ENCODE measurements around the gene GOLT1B. TPM values are rescaled to one million over a fixed set of nuclear protein-coding genes. Genes with fewer than 3 reads are reported as not detected.

Gene GOLT1B
- total and polyA plus RNA-seq, 2 of the 13 experiments (the other 11 are each of a cell fraction or from before 2014, with no cell fraction given) = 23.6 to 38.4 TPM

- in situ Hi-C loops (cut with HindIII; ENCODE audit: extremely low pct_ligation_motif_present, low pct_unique_long_range_greater_than_20kb) = no loop called here
- H3K4me1 ChIP-seq (ENCODE audit: insufficient read depth, low read length) = no peaks in the 10 kb centered on the region
- H3K79me2 ChIP-seq (ENCODE audit: insufficient read depth, low read length) = no peaks in the 10 kb centered on the region
- H3K36me3 ChIP-seq (replicated peaks in 1 of 2; ENCODE audit: control insufficient read depth in 1 of 2, insufficient read depth in 2 of 2, low read length in 2 of 2) = peaks cover 1 to 28% of the 10 kb centered on the region in 2 experiments; a peak in 4 of 5 replicates
- POLR2A ChIA-PET = no interaction called here
- TF ChIP-seq RXRB (CRISPR knock-in tag; IDR thresholded peaks at IDR 0.05; ENCODE audit: borderline replicate concordance) = no peak
- no peak for TF ChIP-seq KDM3A (CRISPR knock-in tag; IDR thresholded peaks at IDR 0.05; ENCODE audit: low read depth)
- TF ChIP-seq HOXA3 (CRISPR knock-in tag; IDR thresholded peaks at IDR 0.05) = no peak
- H4K20me1 ChIP-seq (ENCODE audit: insufficient read depth, low read length) = no peaks in the 10 kb centered on the region
- H3K27ac ChIP-seq (ENCODE audit: extremely low read length, insufficient read depth, low read length) = no peak overlapping the region
- H3K4me2 ChIP-seq (ENCODE audit: low read depth, low read length) = no peak overlapping the region
- ATAC-seq (no peak), DNase-seq (ENCODE audit: low spot score) (no peak), FAIRE-seq (no peak)
- H3K27me3 ChIP-seq (ENCODE audit: control insufficient read depth in 1 of 2, insufficient read depth in 2 of 2, low read length in 2 of 2) = no peaks in the 10 kb centered on the region
- BruUV-seq (replicated peaks) = no TSS peak
- 73% methylated on average over 7 of the region's 7 CpGs for WGBS (ENCODE audit: low lambda C conversion rate)
- H3K9me3 ChIP-seq (ENCODE audit: low read length) = no peaks in the 10 kb centered on the region
- intact Hi-C loops (cut with micrococcal nuclease; ENCODE audit: unreplicated experiment) = no loop called here
- no peak overlapping the region for H3K9ac ChIP-seq (ENCODE audit: insufficient read depth, low read depth, low read length)
- no peak overlapping the region for H3K4me3 ChIP-seq (replicated peaks in 1 of 3; ENCODE audit: insufficient read depth in 1 of 3, low read depth in 2 of 3, low read length in 3 of 3)
- no peak overlapping the region for H2AFZ ChIP-seq (ENCODE audit: low read length)
- CTCF ChIA-PET (ENCODE audit: low intra/inter-chr PET ratio, low total read pairs) = no interaction called here
Measured at GRCh38 chr12:21456291-21456780, 45.3 kb upstream of the GOLT1B start.

GRCh38 chr12:21459474-21459873 is 42.1 kb upstream of the GOLT1B start:
- no peak overlapping the region for H3K4me2 ChIP-seq (ENCODE audit: low read depth, low read length)
- BruUV-seq (replicated peaks) = no TSS peak
- no peak for TF ChIP-seq NFYC (CRISPR knock-in tag; IDR thresholded peaks at IDR 0.05)
- no peak for TF ChIP-seq PATZ1 (CRISPR knock-in tag; IDR thresholded peaks at IDR 0.05)
- TF ChIP-seq FOSL1 (CRISPR knock-in tag; IDR thresholded peaks at IDR 0.05; ENCODE audit: borderline replicate concordance) = no peak
- TF ChIP-seq TCF7 (IDR thresholded peaks at IDR 0.05; ENCODE audit: low read depth) = no peak
- no peak for TF ChIP-seq RERE (CRISPR knock-in tag; IDR thresholded peaks at IDR 0.05; ENCODE audit: low read depth)
- no peak for TF ChIP-seq ZNF766 (CRISPR knock-in tag; IDR thresholded peaks at IDR 0.05; ENCODE audit: borderline replicate concordance)
- TF ChIP-seq BRCA1 (CRISPR knock-in tag; IDR thresholded peaks at IDR 0.05) = no peak

More at GRCh38 chr12:21459474-21459873, 42.1 kb upstream of the GOLT1B start:
- H3K4me1 ChIP-seq (ENCODE audit: insufficient read depth, low read length) = no peaks in the 10 kb centered on the region
- in situ Hi-C loops (cut with HindIII; ENCODE audit: extremely low pct_ligation_motif_present, low pct_unique_long_range_greater_than_20kb) (no loop called here), intact Hi-C loops (cut with micrococcal nuclease; ENCODE audit: unreplicated experiment) (no loop called here)
- 92% methylated on average over 2 of the region's 2 CpGs for WGBS (ENCODE audit: low lambda C conversion rate)
- ATAC-seq (no peak), DNase-seq (ENCODE audit: low spot score) (no peak), FAIRE-seq (no peak)
- ChIA-PET POLR2A (no interaction called here), CTCF (ENCODE audit: low intra/inter-chr PET ratio, low total read pairs) (no interaction called here)
- peaks cover 1 to 23% of the 10 kb centered on the region in 2 experiments; a peak in 3 of 5 replicates for H3K36me3 ChIP-seq (replicated peaks in 1 of 2; ENCODE audit: control insufficient read depth in 1 of 2, insufficient read depth in 2 of 2, low read length in 2 of 2)
- no peak overlapping the region for H3K4me3 ChIP-seq (replicated peaks in 1 of 3; ENCODE audit: insufficient read depth in 1 of 3, low read depth in 2 of 3, low read length in 3 of 3)
- H3K27me3 ChIP-seq (ENCODE audit: control insufficient read depth in 1 of 2, insufficient read depth in 2 of 2, low read length in 2 of 2) = no peaks in the 10 kb centered on the region
- H2AFZ ChIP-seq (ENCODE audit: low read length) = no peak overlapping the region
- H3K79me2 ChIP-seq (ENCODE audit: insufficient read depth, low read length) = no peaks in the 10 kb centered on the region
- H3K9me3 ChIP-seq (ENCODE audit: low read length) = no peaks in the 10 kb centered on the region
- no peaks in the 10 kb centered on the region for H4K20me1 ChIP-seq (ENCODE audit: insufficient read depth, low read length)
- no peak overlapping the region for H3K9ac ChIP-seq (ENCODE audit: insufficient read depth, low read depth, low read length)
- no peak overlapping the region for H3K27ac ChIP-seq (ENCODE audit: extremely low read length, insufficient read depth, low read length)

All from HepG2 (cell line).